Activated CD8-positive, alpha-beta memory T cell treated with anti-CD3 and anti-CD28 coated beads for 1 hour (primary cell): ENCODE measurements around the gene ANTXR1.

Source experiments
- DNase-seq, 2 donors: peaks; one replicate each; pipeline ENCODE4 v3.0.0-alpha.2; 2020; ENCODE audit warnings: low read depth in 1 of 2; ENCODE audit errors: extremely low read depth in 1 of 2

Gene ANTXR1

GRCh38 chr2:69013142-69013839 lies at the start of gene ANTXR1:
ANTXR1 (plus strand) TSS chr2:69013179; CDS start chr2:69013500, 321 bp downstream.
- DNase-seq = no peak

- DNase-seq = no peak
These were observed 48.7 kb upstream of the ANTXR1 start for GRCh38 chr2:68964282-68964681.

GRCh38 chr2:68968221-68968620 lies 44.8 kb upstream of the ANTXR1 start:
- DNase-seq = no peak

DNA sequence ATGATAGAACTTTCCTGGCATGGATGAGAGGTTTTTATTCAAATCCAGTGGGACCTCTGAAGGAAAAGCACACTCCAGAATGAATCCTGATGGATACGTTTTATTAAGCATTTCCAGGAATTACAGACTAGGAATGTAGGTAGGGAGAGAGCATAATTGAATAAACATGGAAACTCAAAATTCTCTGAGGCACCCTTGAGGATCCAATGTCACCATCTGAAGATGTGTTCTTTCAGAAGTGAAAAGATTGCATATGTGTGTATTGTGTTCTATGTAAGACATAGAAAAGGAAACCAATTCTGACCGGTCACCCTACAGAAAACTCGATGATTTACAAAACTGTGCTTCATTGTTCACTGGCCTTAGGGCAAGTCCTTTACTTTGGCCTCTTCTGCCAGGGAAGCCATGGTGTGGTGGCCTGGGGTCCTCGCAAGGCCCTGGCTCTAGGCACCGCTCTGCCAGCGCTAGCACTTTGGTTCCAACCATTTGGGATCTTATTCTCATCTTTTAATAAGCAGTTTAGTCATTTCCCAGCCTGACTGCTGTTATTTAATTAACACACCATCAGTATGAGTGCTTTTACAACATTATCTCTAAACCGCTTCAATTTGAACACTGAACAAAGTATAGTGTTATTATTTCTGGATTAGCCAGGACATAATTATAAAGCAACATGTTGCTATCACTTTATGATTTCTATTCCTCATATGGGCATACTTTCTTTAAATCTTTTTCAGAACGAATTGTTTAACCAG lies 43.1 kb upstream of the ANTXR1 start:
- no peak for DNase-seq

- no peak for DNase-seq
These were observed 42.3 kb upstream of the ANTXR1 start for GRCh38 chr2:68970566-68971265.

- no peak for DNase-seq
These were observed 41.3 kb upstream of the ANTXR1 start for GRCh38 chr2:68971591-68972231.

DNA sequence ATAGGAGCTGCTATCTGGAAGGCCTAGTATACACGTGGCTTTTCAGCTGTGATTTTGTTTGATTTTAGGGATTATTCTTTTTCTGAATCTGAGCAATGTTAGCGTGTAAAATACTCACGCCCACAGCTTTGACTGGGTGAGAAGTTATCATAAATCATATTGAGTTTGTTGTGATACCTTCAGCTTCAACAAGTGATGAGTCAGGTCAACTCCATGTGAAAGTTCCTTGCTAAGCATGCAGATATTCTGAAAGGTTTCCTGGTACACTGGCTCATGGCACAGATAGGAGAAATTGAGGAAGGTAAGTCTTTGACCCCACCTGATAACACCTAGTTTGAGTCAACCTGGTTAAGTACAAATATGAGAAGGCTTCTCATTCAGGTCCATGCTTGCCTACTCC lies 38.7 kb upstream of the ANTXR1 start, which contains the start of gene GKN1:
Gene GKN1 (plus strand): TSS at position 386 of the 400 bp plus-strand sequence. CDS start 42 bp downstream, outside the sequence.
- no peak for DNase-seq

GRCh38 chr2:68974946-68975665 lies 37.9 kb upstream of the ANTXR1 start:
- no peak for DNase-seq

DNA sequence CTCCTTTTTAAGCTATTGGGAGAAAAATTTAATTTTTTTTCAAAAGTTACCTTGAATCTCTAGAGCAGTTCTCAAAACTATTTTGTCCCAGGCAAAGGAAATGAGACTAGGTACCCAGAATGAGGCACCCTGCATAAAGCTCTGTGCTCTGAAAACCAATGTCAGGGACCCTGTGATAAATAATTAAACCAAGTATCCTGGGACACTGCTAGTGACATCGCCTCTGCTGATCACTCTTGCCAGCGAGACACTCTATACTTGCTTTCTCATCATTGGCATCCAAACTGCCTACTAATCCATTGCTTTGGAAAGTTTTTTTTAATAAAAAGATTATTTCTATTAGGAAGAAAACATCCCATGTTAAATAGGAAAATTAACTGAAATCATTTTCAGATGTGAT lies 37.1 kb upstream of the ANTXR1 start:
- no peak for DNase-seq

DNA sequence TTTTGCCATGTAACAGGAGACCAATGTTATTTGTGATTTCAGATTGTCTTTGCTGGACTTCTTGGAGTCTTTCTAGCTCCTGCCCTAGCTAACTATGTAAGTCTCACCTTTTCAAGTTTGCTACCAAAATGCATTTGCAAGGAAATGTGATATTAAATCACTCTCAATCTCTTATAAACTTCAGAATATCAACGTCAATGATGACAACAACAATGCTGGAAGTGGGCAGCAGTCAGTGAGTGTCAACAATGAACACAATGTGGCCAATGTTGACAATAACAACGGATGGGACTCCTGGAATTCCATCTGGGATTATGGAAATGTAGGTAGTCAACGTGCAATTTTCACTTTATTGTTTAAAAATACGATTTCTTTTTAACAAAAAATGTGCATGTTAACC lies 35.5 kb upstream of the ANTXR1 start:
- DNase-seq = no peak

DNA sequence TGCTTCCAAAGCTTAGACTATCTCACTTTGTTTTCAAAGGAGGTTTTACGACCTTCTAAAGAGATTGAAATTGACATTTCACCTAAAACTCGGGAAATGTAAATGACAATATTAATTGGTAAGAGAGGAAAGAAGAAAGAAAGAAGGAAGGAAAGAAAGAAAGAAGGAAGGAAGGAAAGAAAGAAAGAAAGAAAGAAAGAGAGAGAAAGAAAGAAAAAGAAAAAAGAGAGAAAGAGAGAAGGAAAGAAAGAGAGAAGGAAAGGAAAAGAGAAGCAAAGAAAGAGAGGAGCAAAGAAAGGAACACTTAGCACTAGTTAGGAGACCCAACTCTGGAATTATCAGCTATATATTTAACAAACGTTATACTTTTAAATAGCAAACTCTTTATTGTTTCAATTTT lies 34.9 kb upstream of the ANTXR1 start:
- no peak for DNase-seq

GRCh38 chr2:68980956-68981355 lies 32.0 kb upstream of the ANTXR1 start:
- no peak for DNase-seq

- DNase-seq = no peak
These were observed 25.9 kb upstream of the ANTXR1 start for GRCh38 chr2:68987021-68987503.

DNA sequence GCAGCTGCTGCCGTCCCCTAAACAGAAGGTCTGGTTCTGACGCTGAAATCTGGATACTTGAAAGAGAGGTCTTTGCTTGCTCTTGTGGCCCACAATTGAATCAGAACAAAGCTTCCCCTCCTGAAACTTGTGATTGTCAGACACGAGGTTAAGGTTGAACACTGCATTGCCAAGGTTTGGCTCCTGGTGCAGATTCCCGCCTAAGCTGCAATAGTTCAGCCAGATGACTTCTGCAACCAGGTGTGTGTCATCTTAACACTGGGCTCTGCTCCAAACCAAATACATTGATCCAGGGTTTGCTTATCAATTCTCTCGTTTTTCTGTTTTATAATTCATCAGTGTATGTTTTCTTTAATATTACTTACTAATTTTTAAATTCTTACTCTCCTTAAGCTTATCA lies 23.9 kb upstream of the ANTXR1 start:
- DNase-seq = no peak

- no peak for DNase-seq
These were observed 20.6 kb upstream of the ANTXR1 start for GRCh38 chr2:68992341-68992740.

GRCh38 chr2:68992933-68993332 lies 20.0 kb upstream of the ANTXR1 start:
- no peak for DNase-seq

GRCh38 chr2:68993660-68994059 lies 19.3 kb upstream of the ANTXR1 start:
- no peak for DNase-seq

DNA sequence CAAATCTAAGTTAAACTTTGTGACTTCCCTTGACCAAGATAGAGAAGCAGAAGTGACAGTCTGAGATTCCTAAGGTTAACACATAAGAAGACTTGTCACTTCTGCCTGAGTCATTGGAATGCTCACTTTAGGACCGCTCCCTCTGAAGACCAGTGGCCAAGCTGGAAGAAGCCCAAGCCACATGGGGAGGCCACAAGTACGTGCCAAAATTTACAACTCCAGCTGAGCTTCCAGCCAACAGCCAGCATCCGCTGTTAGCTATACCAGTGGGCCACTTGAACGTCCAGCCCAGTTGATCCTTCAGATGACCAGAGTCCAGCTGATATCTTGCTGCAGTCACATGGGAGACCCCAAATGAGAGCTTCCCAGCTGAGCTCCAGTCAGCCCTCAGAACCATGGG lies 18.1 kb upstream of the ANTXR1 start:
- DNase-seq = no peak

GRCh38 chr2:68995916-68996315 lies 17.1 kb upstream of the ANTXR1 start:
- no peak for DNase-seq

GRCh38 chr2:68997401-68997800 lies 15.6 kb upstream of the ANTXR1 start:
- no peak for DNase-seq
